UCSD-AML1 (cell line): ENCODE data around the gene MTA2.
"Not testable (repeated sequence)": the region's sequence is repeated elsewhere in the genome, so short reads cannot be mapped to it uniquely, and the experiment has no call there.

ENCODE experiments used
- DNase-seq: peaks from one replicate; lab custom pipeline; 2025; ENCODE audit not compliant: unreplicated experiment; lab: John Stamatoyannopoulos, UW

The MTA2 gene

GRCh38 chr11:62601372-62602140, at the start of gene MTA2:
TSS of gene MTA2 (minus strand) at chr11:62601865. CDS start at chr11:62601450, 415 bp downstream.
- peak; percentile 98 for DNase-seq

- DNase-seq: not testable (repeated sequence)
Observed at GRCh38 chr11:62650283-62650682, 48.6 kb upstream of the MTA2 start.

- no peak for DNase-seq
Observed at GRCh38 chr11:62649486-62649885, 47.8 kb upstream of the MTA2 start.

GRCh38 chr11:62648967-62649364, 47.3 kb upstream of the MTA2 start:
- DNase-seq: no peak

- DNase-seq: no peak
Observed at GRCh38 chr11:62648185-62648966, 46.7 kb upstream of the MTA2 start.

GRCh38 chr11:62647609-62648005, 45.9 kb upstream of the MTA2 start:
- no peak for DNase-seq

- DNase-seq: no peak
Observed at GRCh38 chr11:62646825-62647608, 45.4 kb upstream of the MTA2 start.

- DNase-seq: peak; percentile 98
Observed at GRCh38 chr11:62645946-62646824, 44.5 kb upstream of the MTA2 start, which contains the start of gene GANAB. TSS of gene GANAB (minus strand) at chr11:62646613. CDS start at chr11:62646599, 14 bp downstream.

GRCh38 chr11:62645671-62645945, 43.9 kb upstream of the MTA2 start:
- DNase-seq: no peak

- DNase-seq: no peak
Observed at GRCh38 chr11:62644220-62644619, 42.6 kb upstream of the MTA2 start.

- no peak for DNase-seq
Observed at GRCh38 chr11:62632492-62632891, 30.8 kb upstream of the MTA2 start.

GRCh38 chr11:62627713-62628112, 26.0 kb upstream of the MTA2 start:
- DNase-seq: peak; percentile 23

- no peak for DNase-seq
Observed at GRCh38 chr11:62622476-62623089, 20.9 kb upstream of the MTA2 start.

GRCh38 chr11:62621567-62622470, 20.2 kb upstream of the MTA2 start, which contains the start of gene B3GAT3:
TSS of gene B3GAT3 (minus strand) at chr11:62621986. CDS start at chr11:62621947, 39 bp downstream.
- DNase-seq: peak; percentile 98

GRCh38 chr11:62621027-62621566, 19.4 kb upstream of the MTA2 start:
- DNase-seq: no peak

- DNase-seq: not testable (repeated sequence)
Observed at GRCh38 chr11:62616957-62617356, 15.3 kb upstream of the MTA2 start.

- no peak for DNase-seq
Observed at GRCh38 chr11:62615521-62615920, 13.9 kb upstream of the MTA2 start.

GRCh38 chr11:62614275-62614674, 12.6 kb upstream of the MTA2 start:
- no peak for DNase-seq

- DNase-seq: no peak
Observed at GRCh38 chr11:62613291-62613778, 11.7 kb upstream of the MTA2 start.
